Neural crest cell (in vitro differentiated cells): ENCODE results near the gene NTM. TPM values are rescaled to one million over a fixed set of nuclear protein-coding genes. Genes with fewer than 3 reads are reported as not detected.

Source experiments
- DNase-seq: peaks from one replicate; pipeline ENCODE4 v3.0.0; 2021; ENCODE audit warnings: low read depth, mixed read lengths, low spot score
- H3K27ac Mint-ChIP-seq: one replicate; pipeline ENCODE4 v1.8.0; 2021; ENCODE audit warnings: mild to moderate bottlenecking, mixed read lengths; ENCODE audit not compliant: unreplicated experiment
- H3K27me3 Mint-ChIP-seq: 2 replicates; pipeline ENCODE4 v1.8.0; 2021; ENCODE audit warnings: low read depth, mild to moderate bottlenecking, mixed read lengths
- H3K36me3 Mint-ChIP-seq: 2 replicates; pipeline ENCODE4 v1.8.0; 2021; ENCODE audit warnings: low read depth, mild to moderate bottlenecking, mixed read lengths
- H3K4me1 Mint-ChIP-seq: 2 replicates; pipeline ENCODE4 v1.8.0; 2021; ENCODE audit warnings: mixed read lengths
- H3K4me3 Mint-ChIP-seq: one replicate; pipeline ENCODE4 v1.8.0; 2021; ENCODE audit warnings: mild to moderate bottlenecking, mixed read lengths
- H3K9me3 Mint-ChIP-seq: 2 replicates; pipeline ENCODE4 v1.8.0; 2021; ENCODE audit warnings: mixed read lengths
- CTCF ChIP-seq: fragments of 200-600 bp; sonication (generic); conservative IDR thresholded peaks from 2 replicates; pipeline ENCODE4 v1.5.0; 2021; ENCODE audit warnings: antibody characterized with exemption, mild to moderate bottlenecking
- total RNA-seq: library from RNA; stranded (reverse); gene quantifications from 2 replicates; pipeline ENCODE4 v1.2.1, GENCODE V29; 2021

The NTM gene
- total RNA-seq, 1 donor from 2014 or later = 11.3 TPM

- H3K27ac Mint-ChIP-seq = no peak overlapping the region
- DNase-seq = no peak
- H3K4me1 Mint-ChIP-seq = no peaks in the 10 kb centered on the region
- TF ChIP-seq CTCF = no peak
- peaks cover 12% of the 10 kb centered on the region for H3K9me3 Mint-ChIP-seq
- peaks cover 5% of the 10 kb centered on the region for H3K36me3 Mint-ChIP-seq
- no peaks in the 10 kb centered on the region for H3K27me3 Mint-ChIP-seq
- no peak overlapping the region for H3K4me3 Mint-ChIP-seq
These were observed 718.1 kb downstream of the NTM start for GRCh38 chr11:132088551-132088950.

GRCh38 chr11:132093536-132094259 lies 723.3 kb downstream of the NTM start:
- Mint-ChIP-seq H3K4me1 (peaks cover 5% of the 10 kb centered on the region), H3K9me3 (peaks cover 6% of the 10 kb centered on the region), H3K4me3 (no peak overlapping the region), H3K27ac (no peak overlapping the region), H3K27me3 (no peaks in the 10 kb centered on the region), H3K36me3 (no peaks in the 10 kb centered on the region)
- no peak for DNase-seq
- no peak for TF ChIP-seq CTCF

- no peak for TF ChIP-seq CTCF
- peaks cover 5% of the 10 kb centered on the region for H3K4me1 Mint-ChIP-seq
- no peak overlapping the region for H3K4me3 Mint-ChIP-seq
- H3K27ac Mint-ChIP-seq = no peak overlapping the region
- H3K9me3 Mint-ChIP-seq = peaks cover 2% of the 10 kb centered on the region
- H3K27me3 Mint-ChIP-seq = no peaks in the 10 kb centered on the region
- no peak for DNase-seq
- no peaks in the 10 kb centered on the region for H3K36me3 Mint-ChIP-seq
These were observed 724.2 kb downstream of the NTM start for GRCh38 chr11:132094598-132094997.

- Mint-ChIP-seq H3K27me3 (no peaks in the 10 kb centered on the region), H3K27ac (no peak overlapping the region), H3K36me3 (no peaks in the 10 kb centered on the region), H3K4me3 (no peak overlapping the region), H3K9me3 (peaks cover 2% of the 10 kb centered on the region), H3K4me1 (peaks cover 5% of the 10 kb centered on the region)
- no peak for TF ChIP-seq CTCF
- no peak for DNase-seq
These were observed 725.1 kb downstream of the NTM start for GRCh38 chr11:132095230-132096131.

GRCh38 chr11:132096132-132096825 lies 725.9 kb downstream of the NTM start:
- H3K4me1 Mint-ChIP-seq = peaks cover 5% of the 10 kb centered on the region
- no peak overlapping the region for H3K4me3 Mint-ChIP-seq
- no peaks in the 10 kb centered on the region for H3K27me3 Mint-ChIP-seq
- peaks cover 2% of the 10 kb centered on the region for H3K9me3 Mint-ChIP-seq
- H3K36me3 Mint-ChIP-seq = no peaks in the 10 kb centered on the region
- TF ChIP-seq CTCF = no peak
- no peak overlapping the region for H3K27ac Mint-ChIP-seq
- DNase-seq = no peak
